HUES48 (cell line): ENCODE measurements around the gene NRG3.

ENCODE experiments used
- H3K27ac ChIP-seq: one replicate; pipeline ENCODE4 v1.7.0; 2013; ENCODE audit warnings: low read depth, low read length, inconsistent platforms
- H3K27me3 ChIP-seq: 2 replicates; pipeline ENCODE4 v1.6.1; 2013; ENCODE audit warnings: mild to moderate bottlenecking, low read length; ENCODE audit not compliant: control insufficient read depth, insufficient read depth
- H3K36me3 ChIP-seq: 2 replicates; pipeline ENCODE4 v1.6.1; 2013; ENCODE audit warnings: low read length; ENCODE audit not compliant: control insufficient read depth, insufficient read depth
- H3K4me1 ChIP-seq: 2 replicates; pipeline ENCODE4 v1.6.1; 2013; ENCODE audit warnings: mild to moderate bottlenecking, low read length; ENCODE audit not compliant: control insufficient read depth, insufficient read depth
- H3K4me3 ChIP-seq: 2 replicates; pipeline ENCODE4 v1.5.1; 2013; ENCODE audit warnings: mild to moderate bottlenecking, low read depth, low read length
- H3K9ac ChIP-seq: 2 replicates; pipeline ENCODE4 v1.6.1; 2013; ENCODE audit warnings: mild to moderate bottlenecking, low read depth, low read length, moderate library complexity
- H3K9me3 ChIP-seq: 2 replicates; pipeline ENCODE4 v1.6.1; 2013; ENCODE audit warnings: low read length; ENCODE audit not compliant: control insufficient read depth, insufficient read depth

Gene NRG3

GRCh38 chr10:82497439-82497838 is 622.4 kb downstream of the NRG3 start:
- H3K27ac ChIP-seq, result no peak overlapping the region
- H3K4me1 ChIP-seq, result no peaks in the 10 kb centered on the region
- no peaks in the 10 kb centered on the region for H3K27me3 ChIP-seq
- H3K9me3 ChIP-seq, result no peaks in the 10 kb centered on the region
- no peak overlapping the region for H3K9ac ChIP-seq
- no peaks in the 10 kb centered on the region for H3K36me3 ChIP-seq
- no peak overlapping the region for H3K4me3 ChIP-seq

DNA sequence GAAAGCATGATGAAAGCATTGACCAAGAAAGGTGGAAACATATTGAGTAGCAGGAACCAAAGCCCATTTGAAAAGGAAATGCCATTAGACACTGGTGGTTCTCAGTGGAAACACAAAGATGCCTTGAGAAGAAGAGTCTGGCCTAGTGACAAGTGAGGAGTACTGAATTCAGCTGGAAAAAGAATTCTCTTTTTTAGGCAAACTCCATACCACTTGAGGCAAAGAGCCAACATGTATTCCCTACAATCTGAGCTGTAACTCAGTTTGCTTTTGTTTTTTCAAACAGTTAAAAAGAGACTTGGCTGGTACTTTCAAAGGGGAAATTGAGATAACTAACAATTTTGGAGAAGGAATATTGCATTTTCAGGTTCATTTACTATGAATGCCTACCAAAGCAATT is 624.0 kb downstream of the NRG3 start:
- Histone ChIP-seq H3K27me3 (no peaks in the 10 kb centered on the region), H3K36me3 (no peaks in the 10 kb centered on the region)

GRCh38 chr10:82505009-82505408 is 630.0 kb downstream of the NRG3 start:
- Histone ChIP-seq H3K9me3 (no peaks in the 10 kb centered on the region), H3K9ac (no peak overlapping the region), H3K27me3 (no peaks in the 10 kb centered on the region), H3K27ac (no peak overlapping the region), H3K4me1 (no peaks in the 10 kb centered on the region), H3K4me3 (no peak overlapping the region), H3K36me3 (no peaks in the 10 kb centered on the region)

More for the DNA sequence above, 624.0 kb downstream of the NRG3 start:
- H3K4me3 ChIP-seq, result no peak overlapping the region
- H3K9ac ChIP-seq, result no peak overlapping the region
- H3K4me1 ChIP-seq, result no peaks in the 10 kb centered on the region
- no peak overlapping the region for H3K27ac ChIP-seq
- H3K9me3 ChIP-seq, result no peaks in the 10 kb centered on the region

GRCh38 chr10:82506680-82507376 is 631.8 kb downstream of the NRG3 start:
- no peak overlapping the region for H3K4me3 ChIP-seq
- H3K27ac ChIP-seq, result no peak overlapping the region
- H3K4me1 ChIP-seq, result no peaks in the 10 kb centered on the region
- no peaks in the 10 kb centered on the region for H3K9me3 ChIP-seq
- no peaks in the 10 kb centered on the region for H3K27me3 ChIP-seq
- no peak overlapping the region for H3K9ac ChIP-seq
- no peaks in the 10 kb centered on the region for H3K36me3 ChIP-seq

DNA sequence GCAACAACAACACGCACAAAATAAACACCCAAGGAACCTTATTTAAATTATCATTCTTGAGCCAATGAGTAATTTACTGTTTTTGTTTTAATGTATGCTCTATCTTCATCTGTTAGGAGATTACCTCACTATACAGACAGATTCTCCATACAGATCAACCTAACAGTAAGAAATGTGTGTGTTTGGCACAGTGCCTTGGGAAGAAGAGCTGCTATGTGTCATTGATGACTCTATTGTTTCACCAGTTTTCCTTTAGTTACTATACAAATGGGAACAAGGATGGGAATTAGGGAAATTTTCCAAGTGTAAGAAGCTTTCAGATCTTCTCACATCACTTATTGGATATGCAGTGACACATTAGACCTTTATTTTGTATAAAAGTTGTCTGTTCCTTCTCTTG is 640.3 kb downstream of the NRG3 start:
- Histone ChIP-seq H3K27ac (no peak overlapping the region), H3K9me3 (no peaks in the 10 kb centered on the region), H3K9ac (no peak overlapping the region), H3K36me3 (no peaks in the 10 kb centered on the region), H3K4me3 (no peak overlapping the region), H3K4me1 (no peaks in the 10 kb centered on the region), H3K27me3 (no peaks in the 10 kb centered on the region)

DNA sequence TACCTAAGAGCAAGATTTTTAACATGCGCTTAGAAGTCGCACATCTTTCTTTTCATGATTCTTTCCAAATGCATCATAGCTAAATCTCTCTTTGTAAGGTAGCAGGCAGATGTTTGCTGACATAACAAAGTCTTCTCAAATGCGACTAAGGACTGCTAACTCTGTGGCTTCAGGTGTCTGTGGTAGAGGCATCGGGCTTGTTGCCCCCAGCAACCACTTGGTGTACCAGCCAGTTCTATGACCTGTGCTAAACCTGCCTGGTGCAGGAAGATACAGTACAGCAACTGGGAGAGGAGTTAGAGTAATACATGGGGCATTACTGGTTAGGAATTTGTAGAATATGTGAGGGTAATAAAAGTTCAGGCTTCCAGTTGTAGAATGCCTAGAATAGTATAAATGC is 654.1 kb downstream of the NRG3 start:
- peaks cover 13% of the 10 kb centered on the region; the same call in 1 of the 2 replicates for H3K4me1 ChIP-seq
- no peaks in the 10 kb centered on the region for H3K36me3 ChIP-seq
- no peak overlapping the region for H3K27ac ChIP-seq
- no peak overlapping the region for H3K4me3 ChIP-seq
- no peaks in the 10 kb centered on the region for H3K27me3 ChIP-seq
- H3K9ac ChIP-seq, result no peak overlapping the region
- no peaks in the 10 kb centered on the region for H3K9me3 ChIP-seq

DNA sequence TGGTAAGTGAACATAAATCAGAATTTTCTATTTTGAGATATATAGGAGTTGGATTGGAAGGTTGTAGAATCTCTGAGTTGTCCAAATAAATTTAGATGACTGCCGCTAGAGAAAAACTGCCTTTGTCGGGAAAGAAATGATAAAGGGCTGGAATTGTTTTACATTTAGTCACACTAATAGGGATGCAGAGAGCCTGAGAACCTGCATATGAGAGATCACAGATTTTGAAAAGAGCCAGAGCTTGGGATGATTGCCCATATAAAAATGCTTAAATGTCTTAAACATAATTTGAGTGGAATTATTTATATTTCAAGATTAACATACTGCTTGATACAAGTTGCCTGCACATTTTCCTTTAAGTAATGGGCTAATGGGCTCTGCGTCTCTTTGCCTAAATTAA is 660.5 kb downstream of the NRG3 start:
- H3K27ac ChIP-seq, result no peak overlapping the region
- H3K9me3 ChIP-seq, result no peaks in the 10 kb centered on the region
- H3K4me3 ChIP-seq, result no peak overlapping the region
- no peaks in the 10 kb centered on the region for H3K27me3 ChIP-seq
- peaks cover 41% of the 10 kb centered on the region for H3K4me1 ChIP-seq
- no peaks in the 10 kb centered on the region for H3K36me3 ChIP-seq
- H3K9ac ChIP-seq, result no peak overlapping the region

DNA sequence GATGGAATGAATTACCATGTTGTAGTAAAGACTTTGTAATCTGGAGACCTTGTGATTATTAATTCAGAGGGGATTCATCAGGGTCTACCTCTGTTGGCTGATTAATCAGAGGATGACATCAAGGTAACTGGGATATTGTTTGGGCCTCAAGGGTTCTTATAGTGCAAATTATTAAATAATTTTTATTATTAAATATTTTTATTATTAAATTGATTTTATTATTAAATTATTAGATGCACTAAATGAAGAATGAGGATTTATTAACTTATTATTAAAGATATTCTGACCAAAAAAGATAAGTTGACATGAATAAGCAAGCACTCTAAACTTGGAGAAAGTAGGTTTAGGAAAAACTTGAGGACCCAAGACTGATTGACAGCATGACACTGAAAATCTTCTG is 661.7 kb downstream of the NRG3 start:
- Histone ChIP-seq H3K9me3 (no peaks in the 10 kb centered on the region), H3K4me1 (peaks cover 41% of the 10 kb centered on the region), H3K4me3 (no peak overlapping the region), H3K27me3 (no peaks in the 10 kb centered on the region), H3K36me3 (no peaks in the 10 kb centered on the region), H3K9ac (no peak overlapping the region), H3K27ac (no peak overlapping the region)

DNA sequence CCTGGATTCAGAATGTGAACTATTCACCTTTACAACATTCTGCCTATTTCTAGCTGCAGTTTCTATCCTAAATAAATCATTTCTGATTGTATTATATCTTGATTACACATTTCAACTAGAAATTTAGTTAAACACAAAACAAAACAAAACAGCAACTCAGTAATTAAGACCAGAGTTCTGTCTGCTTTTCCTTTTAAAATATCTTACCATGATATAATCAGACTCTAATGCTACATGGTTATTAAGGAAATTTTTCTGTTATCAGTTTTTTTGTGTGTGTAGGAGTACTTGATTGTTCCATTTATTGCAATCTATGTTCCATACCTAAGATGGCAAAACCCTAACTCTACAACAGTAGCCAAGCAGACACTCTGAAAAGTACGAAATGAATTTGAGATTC is 663.3 kb downstream of the NRG3 start:
- no peak overlapping the region for H3K9ac ChIP-seq
- H3K9me3 ChIP-seq, result no peaks in the 10 kb centered on the region
- no peak overlapping the region for H3K4me3 ChIP-seq
- H3K4me1 ChIP-seq, result peaks cover 35% of the 10 kb centered on the region
- H3K27ac ChIP-seq, result no peak overlapping the region
- no peaks in the 10 kb centered on the region for H3K36me3 ChIP-seq
- H3K27me3 ChIP-seq, result no peaks in the 10 kb centered on the region

DNA sequence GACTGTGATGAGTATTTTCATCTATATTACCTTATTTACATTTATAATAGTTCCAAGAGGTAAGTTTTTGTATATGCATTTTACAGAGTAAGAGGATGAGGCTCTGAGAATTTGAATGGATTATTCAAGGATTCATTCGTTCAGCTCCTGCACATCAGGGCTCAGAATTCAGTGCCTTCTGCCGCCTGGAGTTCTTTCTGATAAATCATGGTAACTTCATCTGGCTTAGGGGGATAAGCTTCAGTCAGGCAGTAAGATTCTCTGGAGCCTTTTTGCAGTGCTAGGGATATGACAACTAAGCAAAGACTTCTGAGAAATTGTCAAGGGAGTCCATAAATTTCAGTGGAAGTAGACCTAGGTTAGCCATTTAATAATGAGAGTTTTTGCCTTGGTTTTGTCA is 668.6 kb downstream of the NRG3 start:
- H3K9me3 ChIP-seq, result no peaks in the 10 kb centered on the region
- no peak overlapping the region for H3K4me3 ChIP-seq
- no peak overlapping the region for H3K9ac ChIP-seq
- H3K4me1 ChIP-seq, result peaks cover 5% of the 10 kb centered on the region; the same call in 1 of the 2 replicates
- no peaks in the 10 kb centered on the region for H3K27me3 ChIP-seq
- H3K36me3 ChIP-seq, result no peaks in the 10 kb centered on the region
- no peak overlapping the region for H3K27ac ChIP-seq

GRCh38 chr10:82544377-82544776 is 669.4 kb downstream of the NRG3 start:
- H3K4me3 ChIP-seq, result no peak overlapping the region
- no peaks in the 10 kb centered on the region for H3K9me3 ChIP-seq
- H3K36me3 ChIP-seq, result no peaks in the 10 kb centered on the region
- H3K27ac ChIP-seq, result no peak overlapping the region
- no peak overlapping the region for H3K9ac ChIP-seq
- H3K4me1 ChIP-seq, result no peaks in the 10 kb centered on the region
- no peaks in the 10 kb centered on the region for H3K27me3 ChIP-seq
